ENCODE results near the gene TEKT5. TPM values are rescaled to one million over a fixed set of nuclear protein-coding genes. Genes with fewer than 3 reads are reported as not detected.

Gene TEKT5
- total and polyA plus RNA-seq, 4 donors, result 0.13 to 0.92 TPM; not detected in 2

- no peaks in the 10 kb centered on the region for H3K9me3 ChIP-seq (ENCODE audit: control insufficient read depth in 4 of 4, low read length in 3 of 4)
- TF ChIP-seq HNF4G (IDR thresholded peaks at IDR 0.05) (no peak), ZBTB33 (IDR thresholded peaks at IDR 0.05) (no peak), CTCF (IDR thresholded peaks at IDR 0.05; ENCODE audit: low read depth, low read length, missing input control) (no peak), RAD21 (IDR thresholded peaks at IDR 0.05) (no peak), MAX (IDR thresholded peaks at IDR 0.05) (no peak), SP1 (IDR thresholded peaks at IDR 0.05) (no peak), HNF4A (conservative IDR thresholded peaks at IDR 0.05) (no peak), FOXA2 (IDR thresholded peaks at IDR 0.05) (no peak), YY1 (IDR thresholded peaks at IDR 0.05) (no peak), RXRA (IDR thresholded peaks at IDR 0.05) (no peak), TAF1 (conservative IDR thresholded peaks at IDR 0.05) (no peak)
- H3K4me1 ChIP-seq (ENCODE audit: control insufficient read depth in 4 of 4, insufficient read depth in 4 of 4, low read length in 3 of 4), result peaks cover 7 to 26% (median 19%) of the 10 kb centered on the region in 4 donors
- H3K27me3 ChIP-seq (ENCODE audit: control insufficient read depth in 4 of 4, insufficient read depth in 4 of 4, low read length in 3 of 4), result no peaks in the 10 kb centered on the region
- H3K36me3 ChIP-seq (ENCODE audit: control insufficient read depth in 4 of 4, insufficient read depth in 3 of 4, low read depth in 1 of 4, low read length in 3 of 4), result no peaks in the 10 kb centered on the region
- no peak overlapping the region for H3K9ac ChIP-seq (ENCODE audit: low read depth in 1 of 2, low read length in 2 of 2)
- 96% methylated on average over 7 of the region's 7 CpGs for WGBS
- DNase-seq (ENCODE audit: low spot score), result no peak
- H3K27ac ChIP-seq (ENCODE audit: low read depth in 1 of 2, low read length in 2 of 2), result no peak overlapping the region
- H3K4me3 ChIP-seq (ENCODE audit: low read depth in 1 of 3, low read length in 3 of 3), result no peak overlapping the region
Measured at GRCh38 chr16:10642964-10643363, 51.8 kb downstream of the TEKT5 start.

GRCh38 chr16:10641953-10642949 lies 52.5 kb downstream of the TEKT5 start:
- WGBS, result 79% methylated on average over 6 of the region's 6 CpGs
- no peak for TF ChIP-seq HNF4G (IDR thresholded peaks at IDR 0.05)
- Histone ChIP-seq H3K4me1 (ENCODE audit: control insufficient read depth in 4 of 4, insufficient read depth in 4 of 4, low read length in 3 of 4) (peaks cover 5 to 19% (median 13%) of the 10 kb centered on the region in 4 donors), H3K36me3 (ENCODE audit: control insufficient read depth in 4 of 4, insufficient read depth in 3 of 4, low read depth in 1 of 4, low read length in 3 of 4) (no peaks in the 10 kb centered on the region), H3K4me3 (ENCODE audit: low read depth in 1 of 3, low read length in 3 of 3) (no peak overlapping the region), H3K27me3 (ENCODE audit: control insufficient read depth in 4 of 4, insufficient read depth in 4 of 4, low read length in 3 of 4) (no peaks in the 10 kb centered on the region), H3K9ac (ENCODE audit: low read depth in 1 of 2, low read length in 2 of 2) (no peak overlapping the region), H3K9me3 (ENCODE audit: control insufficient read depth in 4 of 4, low read length in 3 of 4) (no peaks in the 10 kb centered on the region), H3K27ac (ENCODE audit: low read depth in 1 of 2, low read length in 2 of 2) (no peak overlapping the region)
- DNase-seq (ENCODE audit: low spot score), result no peak

- no peaks in the 10 kb centered on the region for H3K27me3 ChIP-seq (ENCODE audit: control insufficient read depth in 4 of 4, insufficient read depth in 4 of 4, low read length in 3 of 4)
- H3K9ac ChIP-seq (ENCODE audit: low read depth in 1 of 2, low read length in 2 of 2), result no peak overlapping the region
- H3K36me3 ChIP-seq (ENCODE audit: control insufficient read depth in 4 of 4, insufficient read depth in 3 of 4, low read depth in 1 of 4, low read length in 3 of 4), result no peaks in the 10 kb centered on the region
- H3K4me1 ChIP-seq (ENCODE audit: control insufficient read depth in 4 of 4, insufficient read depth in 4 of 4, low read length in 3 of 4), result peaks cover 0 to 12% (median 6%) of the 10 kb centered on the region in 4 donors
- H3K4me3 ChIP-seq (ENCODE audit: low read depth in 1 of 3, low read length in 3 of 3), result no peak overlapping the region
- no peak overlapping the region for H3K27ac ChIP-seq (ENCODE audit: low read depth in 1 of 2, low read length in 2 of 2)
- no peaks in the 10 kb centered on the region for H3K9me3 ChIP-seq (ENCODE audit: control insufficient read depth in 4 of 4, low read length in 3 of 4)
- DNase-seq (ENCODE audit: low spot score), result no peak
- WGBS, result 96% methylated on average over 7 of the region's 7 CpGs
- TF ChIP-seq ZBTB33 (IDR thresholded peaks at IDR 0.05) (no peak), JUND (IDR thresholded peaks at IDR 0.05) (no peak), MAX (IDR thresholded peaks at IDR 0.05) (no peak), FOXA1 (IDR thresholded peaks at IDR 0.05) (no peak), EGR1 (IDR thresholded peaks at IDR 0.05; ENCODE audit: low read depth in 2 of 2) (no peak), ATF3 (IDR thresholded peaks at IDR 0.05) (no peak), TAF1 (conservative IDR thresholded peaks at IDR 0.05) (no peak), HNF4A (conservative IDR thresholded peaks at IDR 0.05) (no peak), HNF4G (IDR thresholded peaks at IDR 0.05) (no peak), SP1 (IDR thresholded peaks at IDR 0.05) (no peak), CTCF (IDR thresholded peaks at IDR 0.05; ENCODE audit: low read depth, low read length, missing input control) (no peak), GABPA (IDR thresholded peaks at IDR 0.05 in 1 of 2, conservative IDR thresholded peaks at IDR 0.05 in 1 of 2) (no peak), RXRA (IDR thresholded peaks at IDR 0.05) (no peak)
Measured at GRCh38 chr16:10641555-10641952, 53.2 kb downstream of the TEKT5 start.

All from liver (tissue), 9 donors.